Keratinocyte (primary cell): ENCODE measurements around the gene MMD2. TPM values are rescaled to one million over a fixed set of nuclear protein-coding genes. Genes with fewer than 3 reads are reported as not detected.

ENCODE experiments used
- DNase-seq: peaks from one replicate; pipeline ENCODE4 v3.0.0-alpha.2; 2011; ENCODE audit warnings: low read depth, missing footprints, low spot score
- FAIRE-seq: peaks from 2 replicates; lab custom pipeline; 2011; peaks lifted over from hg19 to GRCh38; lab: Jason Lieb, UNC
- H2AFZ ChIP-seq: 2 replicates; pipeline ENCODE4 v1.6.0; 2012; ENCODE audit warnings: low read length, control low read depth, inconsistent platforms; ENCODE audit not compliant: control insufficient read depth
- H3K27ac ChIP-seq: 2 replicates; pipeline ENCODE4 v1.5.1; 2011; ENCODE audit warnings: low read length; ENCODE audit not compliant: control insufficient read depth, insufficient read depth
- H3K27me3 ChIP-seq: 3 replicates; pipeline ENCODE4 v1.6.0; 2011; ENCODE audit warnings: low read length; ENCODE audit not compliant: control insufficient read depth, insufficient read depth; ENCODE audit errors: extremely low read depth
- H3K36me3 ChIP-seq, 2 experiments: 2 replicates in 1 of 2; 3 replicates in 1 of 2; pipeline ENCODE4 v1.5.1; 2011; ENCODE audit warnings: low read length in 2 of 2, mild to moderate bottlenecking in 1 of 2; ENCODE audit not compliant: control insufficient read depth in 2 of 2, insufficient read depth in 2 of 2; ENCODE audit errors: extremely low read depth in 1 of 2
- H3K4me1 ChIP-seq: 3 replicates; pipeline ENCODE4 v1.5.1; 2011; ENCODE audit warnings: low read length; ENCODE audit not compliant: control insufficient read depth, insufficient read depth; ENCODE audit errors: extremely low read depth
- H3K4me2 ChIP-seq: 3 replicates; pipeline ENCODE4 v1.6.0; 2011; ENCODE audit warnings: low read depth, low read length; ENCODE audit not compliant: control insufficient read depth, insufficient read depth; ENCODE audit errors: extremely low read depth
- H3K4me3 ChIP-seq, 3 experiments: fragments of 200-600 bp in 1 of 3; sonication (generic) in 1 of 3; 2 replicates in 2 of 3; 3 replicates in 1 of 3; pipeline ENCODE4 v1.5.1; 2011 to 2016; ENCODE audit warnings: low read length in 3 of 3, mild to moderate bottlenecking in 3 of 3, control low read depth in 2 of 3, inconsistent platforms in 1 of 3, low read depth in 1 of 3, mixed read lengths in 1 of 3, mixed run types in 1 of 3, moderate library complexity in 1 of 3; ENCODE audit not compliant: control insufficient read depth in 2 of 3, insufficient read depth in 2 of 3; ENCODE audit errors: extremely low read depth in 1 of 3
- H3K79me2 ChIP-seq: 2 replicates; pipeline ENCODE4 v1.6.0; 2012; ENCODE audit warnings: low read length; ENCODE audit not compliant: control insufficient read depth, insufficient read depth
- H3K9ac ChIP-seq: 3 replicates; pipeline ENCODE4 v1.6.0; 2011; ENCODE audit warnings: low read length; ENCODE audit not compliant: control insufficient read depth, insufficient read depth; ENCODE audit errors: extremely low read depth
- H3K9me1 ChIP-seq: 3 replicates; pipeline ENCODE4 v1.6.0; 2011; ENCODE audit warnings: low read length; ENCODE audit not compliant: control insufficient read depth, insufficient read depth; ENCODE audit errors: extremely low read depth
- H3K9me3 ChIP-seq: 2 replicates; pipeline ENCODE4 v1.5.1; 2012; ENCODE audit warnings: low read depth, low read length; ENCODE audit not compliant: control insufficient read depth
- H4K20me1 ChIP-seq: 3 replicates; pipeline ENCODE4 v1.6.0; 2011; ENCODE audit warnings: low read length; ENCODE audit not compliant: control insufficient read depth, insufficient read depth; ENCODE audit errors: extremely low read depth
- CTCF ChIP-seq, 3 experiments: IDR thresholded peaks in 1 of 3; conservative IDR thresholded peaks in 1 of 3; optimal IDR thresholded peaks in 1 of 3; 2 replicates in 2 of 3; 3 replicates in 1 of 3; pipeline versions ENCODE3 to v1.5.1; 2011; ENCODE audit warnings: low read length in 3 of 3, mild to moderate bottlenecking in 3 of 3, moderate library complexity in 2 of 3, control low read depth in 1 of 3, inconsistent platforms in 1 of 3; ENCODE audit not compliant: insufficient read depth in 2 of 3; ENCODE audit errors: extremely low read depth in 1 of 3
- EZH2 ChIP-seq: IDR thresholded peaks from one replicate; pipeline ENCODE4 v1.6.1; 2012; ENCODE audit warnings: inconsistent platforms, mild to moderate bottlenecking, low read length, moderate library complexity
- dilution Hi-C: fragments of 300-500 bp; cut with MboI; formaldehyde crosslinking; loops from one replicate; pipeline ENCODE4 v1.7.0; 2020; ENCODE audit warnings: low sequenced_read_pairs; ENCODE audit not compliant: extremely low pct_ligation_motif_present
- polyA plus RNA-seq, 5 experiments: library from polyadenylated mRNA; depleted of rRNA in 3 of 5; stranded (reverse) in 3 of 5; stranded (forward) in 1 of 5; unstranded in 1 of 5; fragments of >200 nt; gene quantifications; 1 replicate in 1 of 5; 2 replicates in 3 of 5; 3 replicates in 1 of 5; pipeline versions ENCODE4 v1.2.1 to v1.2.3, GENCODE V29; 2011 to 2012; ENCODE audit warnings: missing spikeins in 2 of 5, low read depth in 1 of 5, low replicate concordance in 1 of 5

The MMD2 gene
- polyA plus RNA-seq, 1 donor (not counting 4 experiments of a cell fraction or from before 2014, with no cell fraction given) = not detected

- dilution Hi-C loops = no loop called here
- no peak for TF ChIP-seq EZH2
- TF ChIP-seq CTCF (optimal IDR thresholded peaks at IDR 0.05 in 1 of 3, IDR thresholded peaks at IDR 0.05 in 1 of 3, conservative IDR thresholded peaks at IDR 0.05 in 1 of 3; ENCODE audit: extremely low read depth in 1 of 3, insufficient read depth in 2 of 3, low read length in 3 of 3) = no peak
- Histone ChIP-seq H2AFZ (no peak overlapping the region), H3K4me1 (no peaks in the 10 kb centered on the region), H3K27ac (no peak overlapping the region), H3K79me2 (no peaks in the 10 kb centered on the region), H3K36me3 (no peaks in the 10 kb centered on the region), H4K20me1 (no peaks in the 10 kb centered on the region), H3K4me3 (no peak overlapping the region), H3K4me2 (no peak overlapping the region), H3K9ac (no peak overlapping the region), H3K9me3 (no peaks in the 10 kb centered on the region), H3K9me1 (no peaks in the 10 kb centered on the region), H3K27me3 (no peaks in the 10 kb centered on the region)
- FAIRE-seq (no peak), DNase-seq (no peak)
Observed at GRCh38 chr7:4951304-4951703, 7.7 kb downstream of the MMD2 start.

- dilution Hi-C loops = no loop called here
Observed at GRCh38 chr7:4948402-4948801, 10.6 kb downstream of the MMD2 start.

More at GRCh38 chr7:4948402-4948801, 10.6 kb downstream of the MMD2 start:
- H3K9ac ChIP-seq = no peak overlapping the region
- no peak overlapping the region for H3K4me3 ChIP-seq
- no peak for TF ChIP-seq CTCF (optimal IDR thresholded peaks at IDR 0.05 in 1 of 3, IDR thresholded peaks at IDR 0.05 in 1 of 3, conservative IDR thresholded peaks at IDR 0.05 in 1 of 3; ENCODE audit: extremely low read depth in 1 of 3, insufficient read depth in 2 of 3, low read length in 3 of 3)
- TF ChIP-seq EZH2 = no peak
- FAIRE-seq = no peak
- H3K4me1 ChIP-seq = no peaks in the 10 kb centered on the region
- H3K27me3 ChIP-seq = no peaks in the 10 kb centered on the region
- no peaks in the 10 kb centered on the region for H4K20me1 ChIP-seq
- H3K9me3 ChIP-seq = no peaks in the 10 kb centered on the region
- DNase-seq = no peak
- H3K27ac ChIP-seq = no peak overlapping the region
- no peaks in the 10 kb centered on the region for H3K79me2 ChIP-seq
- no peak overlapping the region for H3K4me2 ChIP-seq
- no peak overlapping the region for H2AFZ ChIP-seq
- H3K9me1 ChIP-seq = no peaks in the 10 kb centered on the region
- H3K36me3 ChIP-seq = no peaks in the 10 kb centered on the region
